KMS-11 (cell line): ENCODE data around the gene DAB2IP.

Source experiments
- H2AFZ ChIP-seq: fragments of 200-600 bp; sonication (generic); 2 replicates; pipeline ENCODE4 v1.6.1; 2016; ENCODE audit warnings: antibody characterized with exemption, mixed run types, low read depth
- H3K27ac ChIP-seq: fragments of 200-600 bp; sonication (generic); 2 replicates; pipeline ENCODE4 v1.6.1; 2016; ENCODE audit warnings: mild to moderate bottlenecking, mixed run types
- H3K27me3 ChIP-seq: fragments of 200-600 bp; sonication (generic); 2 replicates; pipeline ENCODE4 v1.6.1; 2017; ENCODE audit warnings: mild to moderate bottlenecking, low read depth, mixed run types, moderate library complexity; ENCODE audit not compliant: insufficient read depth
- H3K36me3 ChIP-seq: fragments of 200-600 bp; sonication (generic); 2 replicates; pipeline ENCODE4 v1.6.1; 2017; ENCODE audit warnings: mild to moderate bottlenecking, mixed run types; ENCODE audit not compliant: insufficient read depth
- H3K4me1 ChIP-seq: fragments of 200-600 bp; sonication (generic); 2 replicates; pipeline ENCODE4 v1.6.1; 2016; ENCODE audit warnings: mild to moderate bottlenecking, low read depth, mixed run types; ENCODE audit not compliant: poor library complexity, severe bottlenecking
- H3K4me2 ChIP-seq: fragments of 200-600 bp; sonication (generic); 2 replicates; pipeline ENCODE4 v1.7.0; 2016; ENCODE audit warnings: mild to moderate bottlenecking, mixed run types
- H3K4me3 ChIP-seq: fragments of 200-600 bp; sonication (generic); IDR thresholded peaks from 2 replicates; pipeline ENCODE4 v1.6.1; 2017; ENCODE audit warnings: low read depth, low read length, mixed read lengths; ENCODE audit not compliant: insufficient read depth
- H3K79me2 ChIP-seq: fragments of 200-600 bp; sonication (generic); 2 replicates; pipeline ENCODE4 v1.6.1; 2016; ENCODE audit warnings: low read depth, mixed run types; ENCODE audit not compliant: insufficient read depth
- H3K9ac ChIP-seq: fragments of 200-600 bp; sonication (generic); 2 replicates; pipeline ENCODE4 v1.6.1; 2016; ENCODE audit warnings: mild to moderate bottlenecking, mixed run types
- H4K20me1 ChIP-seq: fragments of 200-600 bp; sonication (generic); 2 replicates; pipeline ENCODE4 v1.6.1; 2016; ENCODE audit warnings: mild to moderate bottlenecking, mixed run types; ENCODE audit not compliant: insufficient read depth
- TF ChIP-seq, protein P1 (sequence below): fragments of 200-600 bp; sonication (generic); conservative IDR thresholded peaks from 2 replicates; pipeline ENCODE4 v1.6.1; 2017; ENCODE audit warnings: low read depth, mild to moderate bottlenecking, antibody characterized with exemption, low read length, moderate library complexity, mixed read lengths

DAB2IP gene

DNA sequence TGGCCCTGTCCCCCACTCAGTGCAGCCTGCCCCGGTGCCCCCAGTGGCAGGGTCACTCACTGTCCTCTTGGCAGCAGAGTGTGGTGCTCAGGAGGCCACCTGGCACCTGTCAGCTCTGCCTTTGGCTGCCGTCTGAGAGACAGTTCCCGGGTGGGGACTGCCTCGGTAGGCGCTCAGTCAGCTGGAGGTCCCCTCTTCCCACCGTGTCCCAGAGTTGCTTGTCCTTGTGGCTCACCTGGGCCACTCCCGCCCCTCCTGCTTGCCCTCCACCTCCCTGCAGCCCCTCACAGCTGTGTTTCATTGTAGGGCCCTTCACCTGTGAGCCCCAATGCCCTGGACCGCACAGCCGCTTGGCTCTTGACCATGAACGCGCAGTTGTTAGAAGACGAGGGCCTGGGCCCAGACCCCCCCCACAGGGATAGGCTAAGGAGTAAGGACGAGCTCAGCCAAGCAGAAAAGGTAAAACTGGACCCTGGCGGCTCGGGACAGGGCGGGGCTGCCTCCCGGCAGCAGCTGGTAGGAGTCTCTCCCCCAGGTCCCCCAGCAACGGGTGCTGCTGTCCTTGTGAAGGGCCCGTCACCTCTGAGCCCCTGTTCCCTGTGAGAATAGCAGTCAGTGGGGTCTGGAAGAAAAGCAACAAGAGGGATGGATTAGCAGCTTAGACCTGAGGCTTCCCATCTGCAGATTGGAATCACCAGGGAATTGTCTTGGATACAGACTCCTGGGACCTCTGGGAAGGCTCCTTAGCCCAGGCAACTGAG, 122.7 kb downstream of the DAB2IP start:
- TF ChIP-seq, protein P1, sequence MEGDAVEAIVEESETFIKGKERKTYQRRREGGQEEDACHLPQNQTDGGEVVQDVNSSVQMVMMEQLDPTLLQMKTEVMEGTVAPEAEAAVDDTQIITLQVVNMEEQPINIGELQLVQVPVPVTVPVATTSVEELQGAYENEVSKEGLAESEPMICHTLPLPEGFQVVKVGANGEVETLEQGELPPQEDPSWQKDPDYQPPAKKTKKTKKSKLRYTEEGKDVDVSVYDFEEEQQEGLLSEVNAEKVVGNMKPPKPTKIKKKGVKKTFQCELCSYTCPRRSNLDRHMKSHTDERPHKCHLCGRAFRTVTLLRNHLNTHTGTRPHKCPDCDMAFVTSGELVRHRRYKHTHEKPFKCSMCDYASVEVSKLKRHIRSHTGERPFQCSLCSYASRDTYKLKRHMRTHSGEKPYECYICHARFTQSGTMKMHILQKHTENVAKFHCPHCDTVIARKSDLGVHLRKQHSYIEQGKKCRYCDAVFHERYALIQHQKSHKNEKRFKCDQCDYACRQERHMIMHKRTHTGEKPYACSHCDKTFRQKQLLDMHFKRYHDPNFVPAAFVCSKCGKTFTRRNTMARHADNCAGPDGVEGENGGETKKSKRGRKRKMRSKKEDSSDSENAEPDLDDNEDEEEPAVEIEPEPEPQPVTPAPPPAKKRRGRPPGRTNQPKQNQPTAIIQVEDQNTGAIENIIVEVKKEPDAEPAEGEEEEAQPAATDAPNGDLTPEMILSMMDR: no peak
- no peaks in the 10 kb centered on the region for H3K79me2 ChIP-seq
- H3K27me3 ChIP-seq: no peaks in the 10 kb centered on the region
- H3K4me1 ChIP-seq: no peaks in the 10 kb centered on the region
- no peak overlapping the region for H2AFZ ChIP-seq
- H3K9ac ChIP-seq: no peak overlapping the region
- H3K36me3 ChIP-seq: no peaks in the 10 kb centered on the region
- no peak overlapping the region for H3K27ac ChIP-seq
- no peaks in the 10 kb centered on the region for H4K20me1 ChIP-seq
- H3K4me2 ChIP-seq: no peak overlapping the region
- H3K4me3 ChIP-seq: no peak overlapping the region

DNA sequence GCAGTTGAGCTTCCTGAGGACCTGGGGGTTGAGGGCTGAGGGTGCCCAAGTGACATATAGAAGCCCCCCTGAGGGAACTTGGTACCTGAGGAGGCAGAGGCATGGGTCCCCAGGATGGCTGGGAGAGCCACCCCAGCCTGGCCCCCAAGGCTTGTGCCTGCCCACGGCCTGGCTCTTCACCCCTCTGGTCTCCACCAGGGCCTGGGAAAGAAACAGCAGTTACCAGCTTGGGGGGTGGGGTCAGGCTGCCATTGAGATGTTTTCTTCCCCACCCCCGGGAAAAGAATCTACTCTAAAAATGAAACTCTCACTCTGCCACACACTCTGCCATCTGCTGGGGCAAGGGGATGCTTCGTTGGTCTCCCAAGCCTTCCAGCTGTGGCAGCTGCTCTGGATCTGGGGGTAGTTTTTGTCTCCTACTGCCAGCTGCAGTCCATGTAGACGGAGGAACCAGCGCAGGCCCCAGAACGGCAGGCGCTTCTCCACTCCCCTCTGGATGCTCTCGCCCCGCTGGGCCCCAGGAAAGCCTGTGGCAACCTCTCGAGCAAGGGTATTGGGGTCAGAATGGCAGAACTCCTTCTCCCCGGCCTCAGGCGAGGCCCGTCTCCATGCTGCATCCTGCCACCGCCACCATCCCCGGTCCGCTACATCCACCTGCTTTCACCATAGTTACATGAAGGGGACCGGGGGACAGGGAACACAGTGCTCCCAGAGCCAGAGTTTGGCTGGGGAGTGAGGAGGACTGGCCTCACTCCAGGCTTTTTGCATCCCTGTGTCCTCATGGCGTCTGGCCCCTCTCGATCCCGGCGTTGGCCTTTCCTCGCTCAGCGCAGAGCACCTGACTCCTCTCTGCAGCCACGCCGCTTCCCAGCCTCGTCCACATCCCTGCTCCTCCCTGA, 123.5 kb downstream of the DAB2IP start:
- Histone ChIP-seq H3K36me3 (no peaks in the 10 kb centered on the region), H3K27me3 (no peaks in the 10 kb centered on the region), H2AFZ (no peak overlapping the region), H3K79me2 (no peaks in the 10 kb centered on the region), H3K27ac (no peak overlapping the region), H3K4me1 (no peaks in the 10 kb centered on the region), H3K9ac (no peak overlapping the region), H3K4me2 (no peak overlapping the region), H3K4me3 (no peak overlapping the region), H4K20me1 (no peaks in the 10 kb centered on the region)
- TF ChIP-seq, protein P1: no peak

DNA sequence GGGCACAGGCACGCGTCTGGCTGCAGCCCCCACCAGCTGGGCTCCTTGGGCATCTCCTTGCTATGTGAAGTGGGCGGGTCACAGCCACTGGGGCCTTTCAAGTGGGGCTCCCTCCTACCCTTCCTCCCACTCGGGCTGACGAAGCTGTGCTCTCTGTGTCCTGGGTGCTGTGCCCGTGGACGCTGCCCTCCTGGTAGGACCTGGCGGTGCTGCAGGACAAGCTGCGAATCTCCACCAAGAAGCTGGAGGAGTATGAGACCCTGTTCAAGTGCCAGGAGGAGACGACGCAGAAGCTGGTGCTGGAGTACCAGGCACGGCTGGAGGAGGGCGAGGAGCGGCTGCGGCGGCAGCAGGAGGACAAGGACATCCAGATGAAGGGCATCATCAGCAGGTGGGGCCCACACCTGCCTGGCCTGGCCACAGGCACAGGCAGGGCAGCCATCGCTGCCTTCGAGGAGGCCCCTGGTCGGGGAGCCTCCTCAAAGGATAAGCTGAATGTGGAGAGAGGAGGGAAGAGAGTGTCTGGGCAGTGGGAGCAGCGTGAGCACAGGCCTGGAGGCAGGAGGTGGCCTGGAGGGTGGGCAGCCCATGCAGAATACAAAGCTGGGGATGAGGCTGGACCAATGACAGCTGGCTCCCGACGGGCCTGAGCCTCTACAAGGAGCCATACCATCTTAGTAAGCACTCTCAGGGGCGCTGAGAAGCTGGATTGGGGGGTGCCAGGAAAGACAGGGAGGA, 124.7 kb downstream of the DAB2IP start:
- Histone ChIP-seq H3K4me3 (no peak overlapping the region), H4K20me1 (no peaks in the 10 kb centered on the region), H3K36me3 (no peaks in the 10 kb centered on the region), H2AFZ (no peak overlapping the region), H3K27ac (no peak overlapping the region), H3K27me3 (no peaks in the 10 kb centered on the region), H3K4me1 (no peaks in the 10 kb centered on the region), H3K79me2 (no peaks in the 10 kb centered on the region), H3K4me2 (no peak overlapping the region), H3K9ac (no peak overlapping the region)
- TF ChIP-seq, protein P1: no peak

DNA sequence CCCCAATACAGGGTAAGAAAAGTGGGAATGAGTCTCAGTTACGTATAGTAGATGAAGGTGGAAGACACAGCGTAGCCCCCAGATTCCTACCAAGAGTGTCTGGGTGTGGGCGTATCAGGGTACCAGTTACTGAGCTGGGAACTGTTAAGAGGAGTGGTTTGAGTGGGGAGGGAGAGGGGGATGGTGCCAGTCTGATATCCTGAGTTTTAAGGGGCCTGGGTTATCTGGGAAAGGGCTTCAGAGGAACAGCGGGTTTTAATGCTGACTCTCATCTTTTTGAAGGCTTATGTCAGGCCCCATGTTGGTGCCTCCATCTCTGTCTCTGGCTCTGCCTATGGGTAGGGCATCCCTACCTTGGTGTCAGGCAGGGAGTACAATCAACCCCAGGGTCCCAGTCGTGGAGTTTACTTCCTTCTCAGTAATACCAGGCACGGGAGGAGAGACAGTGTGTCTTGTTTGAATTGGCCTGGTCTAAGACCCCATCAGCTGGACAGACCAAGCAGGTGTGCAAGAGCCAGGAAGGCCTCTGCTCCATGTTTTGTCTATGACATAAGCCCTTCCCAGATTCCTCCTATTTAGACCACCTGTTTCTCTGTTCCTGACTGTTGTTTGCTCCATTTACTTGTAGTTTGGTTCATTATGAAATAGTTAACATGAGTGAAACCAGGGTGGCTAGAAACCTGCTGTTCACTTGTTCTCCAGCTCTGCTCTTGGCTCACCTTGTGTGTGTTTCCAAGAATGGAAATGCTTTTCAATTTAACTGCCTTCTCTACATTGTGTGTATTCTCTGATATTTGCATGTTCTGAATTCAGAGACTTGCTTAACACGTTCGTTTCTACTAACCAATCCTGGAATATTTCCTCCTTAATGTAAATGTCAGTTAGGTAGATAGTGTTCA, 125.6 kb downstream of the DAB2IP start:
- Histone ChIP-seq H3K4me1 (no peaks in the 10 kb centered on the region), H3K4me3 (no peak overlapping the region), H3K27me3 (no peaks in the 10 kb centered on the region), H3K36me3 (no peaks in the 10 kb centered on the region), H3K4me2 (no peak overlapping the region), H3K27ac (no peak overlapping the region), H3K79me2 (no peaks in the 10 kb centered on the region), H2AFZ (no peak overlapping the region), H3K9ac (no peak overlapping the region), H4K20me1 (no peaks in the 10 kb centered on the region)
- TF ChIP-seq, protein P1: no peak
